ENCODE data around the gene C1QTNF1. TPM values are rescaled to one million over a fixed set of nuclear protein-coding genes. Genes with fewer than 3 reads are reported as not detected.

C1QTNF1 gene
- total and polyA plus RNA-seq, 2 donors (not counting 3 experiments of a cell fraction or from before 2014, with no cell fraction given): 2.5 to 4.0 TPM

DNA sequence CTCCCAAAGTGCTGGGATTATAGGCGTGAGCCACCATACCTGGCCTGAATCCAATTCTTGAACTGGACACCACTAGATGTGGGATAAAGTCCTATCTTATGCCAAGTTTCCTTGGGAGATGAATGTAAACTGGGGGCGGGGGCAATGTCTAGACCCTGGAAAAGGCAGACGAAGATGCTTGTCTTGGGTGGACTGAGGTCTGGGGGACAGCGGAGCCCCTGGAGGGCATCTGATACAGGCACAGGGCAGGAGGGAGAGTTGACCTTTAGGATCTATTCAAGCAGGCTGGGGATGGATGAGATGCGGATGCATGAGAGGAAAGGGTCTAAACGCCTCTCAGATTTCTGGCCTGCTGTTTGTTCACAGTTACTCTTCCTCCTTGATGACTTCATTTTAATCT is 11.7 kb downstream of the C1QTNF1 start:
- POLR2A ChIA-PET: no interaction called here
- H3K4me1 ChIP-seq (ENCODE audit: control insufficient read depth, extremely low read depth, insufficient read depth, low read length): peaks cover 10% of the 10 kb centered on the region
- H3K79me2 ChIP-seq (ENCODE audit: control insufficient read depth, insufficient read depth, low read length): no peaks in the 10 kb centered on the region
- CTCF ChIA-PET: interaction anchor here (1.0 to 8.6 kb wide), 6 partner anchors 7 to 365 kb away, joined by 3 to 91 read pairs (median 16); no protein-coding TSS in a partner anchor
- DNase-seq (ENCODE audit: low read depth, low spot score): no peak
- H3K27ac ChIP-seq (ENCODE audit: insufficient read depth, low read depth, low read length): no peak overlapping the region
- H3K9me1 ChIP-seq (replicated peaks; ENCODE audit: control insufficient read depth, extremely low read depth, insufficient read depth, low read length): no peaks in the 10 kb centered on the region
- intact Hi-C loops (cut with micrococcal nuclease) (loop anchor here (1.0 kb wide), 1 partner anchor 7 kb away; no protein-coding TSS in a partner anchor), dilution Hi-C loops (cut with MboI; ENCODE audit: extremely low pct_ligation_motif_present, low sequenced_read_pairs) (no loop called here)
- no peaks in the 10 kb centered on the region for H4K20me1 ChIP-seq (replicated peaks; ENCODE audit: control insufficient read depth, extremely low read depth, insufficient read depth, low read length)
- H3K4me2 ChIP-seq (ENCODE audit: insufficient read depth, low read length): no peak overlapping the region
- no TSS peak for BruUV-seq (replicated peaks)
- H3K27me3 ChIP-seq (ENCODE audit: control insufficient read depth in 2 of 2, insufficient read depth in 2 of 2, low read length in 2 of 2): peaks cover 0 to 6% of the 10 kb centered on the region in 2 experiments
- H3K9me3 ChIP-seq (replicated peaks; ENCODE audit: control insufficient read depth, insufficient read depth, low read length): no peaks in the 10 kb centered on the region
- no peak for TF ChIP-seq MAX (IDR thresholded peaks at IDR 0.05; ENCODE audit: insufficient read depth, insufficient read length)
- no peak for TF ChIP-seq POLR2AphosphoS5 (IDR thresholded peaks at IDR 0.05; ENCODE audit: insufficient read depth, low read depth, low read length)
- TF ChIP-seq MYC (IDR thresholded peaks at IDR 0.05; ENCODE audit: low read depth, low read length): no peak
- TF ChIP-seq POLR2A (IDR thresholded peaks at IDR 0.05; ENCODE audit: low read depth, low read length): no peak
- no peak for TF ChIP-seq CTCF (IDR thresholded peaks at IDR 0.05; ENCODE audit: extremely low read depth in 1 of 2, insufficient read depth in 1 of 2, low read depth in 1 of 2, low read length in 2 of 2)
- no peak for TF ChIP-seq JUN (IDR thresholded peaks at IDR 0.05; ENCODE audit: borderline replicate concordance, insufficient read depth, insufficient read length, low read depth)
- no peak for TF ChIP-seq EZH2 (IDR thresholded peaks at IDR 0.05; ENCODE audit: borderline replicate concordance, low read depth, low read length, severe bottlenecking)
- no peaks in the 10 kb centered on the region for H3K36me3 ChIP-seq (ENCODE audit: control insufficient read depth in 2 of 2, extremely low read depth in 1 of 2, insufficient read depth in 2 of 2, low read length in 2 of 2)
- H3K4me3 ChIP-seq (replicated peaks in 1 of 3; ENCODE audit: insufficient read depth in 1 of 3, low read depth in 1 of 3, low read length in 3 of 3): no peak overlapping the region
- H2AFZ ChIP-seq (ENCODE audit: low read depth, low read length): no peak overlapping the region
- no peak overlapping the region for H3K9ac ChIP-seq (replicated peaks; ENCODE audit: extremely low read depth, insufficient read depth, low read length)
- no peak for FAIRE-seq
